ENCODE results near the gene HAVCR2.
"Not testable (repeated sequence)": the region's sequence is repeated elsewhere in the genome, so short reads cannot be mapped to it uniquely, and the experiment has no call there.

The HAVCR2 gene

GRCh38 chr5:157086751-157087359 lies 22.0 kb downstream of the HAVCR2 start:
- DNase-seq, result no peak

DNA sequence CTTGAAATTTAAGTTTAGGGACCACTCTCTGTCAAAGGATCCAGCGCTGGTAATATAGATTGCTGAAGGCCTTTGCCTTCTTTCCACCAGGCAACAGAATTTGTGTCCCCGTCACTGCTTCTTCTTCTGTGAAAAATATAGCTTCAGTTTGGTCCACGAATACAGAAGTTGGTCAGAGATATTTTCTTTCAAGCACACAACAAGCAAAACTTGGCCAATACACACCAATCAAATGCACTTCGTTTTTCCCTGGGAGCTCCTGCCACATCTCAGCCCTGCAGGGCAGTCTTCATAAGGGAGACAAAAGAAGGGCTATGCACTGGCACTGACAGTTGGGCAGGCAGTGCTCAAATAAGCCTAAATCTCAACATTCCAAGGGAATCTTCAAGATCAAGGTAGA lies 22.9 kb downstream of the HAVCR2 start:
- DNase-seq, result no peak

DNA sequence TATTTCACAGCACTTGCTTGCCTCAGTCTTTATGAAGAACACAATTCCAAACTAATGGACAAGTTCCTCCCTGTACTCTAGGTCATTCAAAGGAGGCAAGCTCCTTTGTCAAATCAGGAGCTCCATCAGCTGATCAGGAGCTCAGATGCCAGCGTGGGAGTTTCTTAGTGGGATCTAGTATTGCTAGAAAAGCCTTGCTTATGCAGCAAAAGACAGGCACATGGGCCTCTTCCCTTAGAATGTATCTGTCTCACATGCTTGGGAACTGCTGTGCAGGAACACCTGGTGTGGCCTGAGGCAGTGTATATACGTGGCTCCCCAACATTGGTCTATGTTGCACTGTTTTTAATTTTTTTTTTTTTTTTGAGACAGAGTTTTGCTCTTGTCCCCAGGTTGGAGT lies 28.6 kb downstream of the HAVCR2 start:
- no peak for DNase-seq

DNA sequence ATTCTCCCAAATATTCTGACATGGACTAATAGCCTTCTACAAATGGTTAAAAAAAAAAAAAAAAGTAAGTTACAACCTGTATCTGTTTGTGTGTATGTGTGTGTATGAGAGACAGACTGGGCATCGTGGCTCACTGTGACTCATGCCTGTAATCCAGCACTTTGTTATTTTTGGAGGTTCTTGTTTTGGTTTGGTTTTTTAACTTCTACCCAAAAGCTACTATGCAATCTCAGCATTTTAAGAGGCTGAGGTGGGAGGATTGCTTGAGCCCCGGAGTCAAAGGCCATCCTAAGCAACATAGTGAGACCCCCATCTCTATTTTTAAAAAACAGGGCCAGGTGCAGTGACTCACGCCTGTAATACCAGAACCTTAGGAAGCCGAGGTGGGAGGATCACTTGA lies 32.3 kb downstream of the HAVCR2 start:
- DNase-seq, result no peak

DNA sequence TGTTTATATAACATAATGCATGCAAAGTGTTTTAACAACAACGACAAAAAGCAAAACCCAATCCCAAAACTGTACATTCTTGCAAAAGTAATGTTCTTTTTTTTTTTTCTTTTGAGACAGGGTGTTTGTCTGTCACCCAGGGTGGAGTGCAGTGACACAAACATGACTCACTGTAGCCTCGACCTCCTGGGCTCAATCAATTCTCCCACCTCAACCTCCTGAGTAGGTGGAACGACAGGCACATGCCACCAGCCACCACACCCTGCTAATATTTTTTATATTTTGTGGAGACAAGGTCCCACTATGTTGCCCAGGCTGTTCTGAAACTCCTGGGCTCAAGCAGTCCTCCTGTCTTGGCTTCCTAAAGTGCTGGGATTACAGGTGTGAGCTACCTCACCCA lies 36.3 kb downstream of the HAVCR2 start:
- DNase-seq, result no peak

DNA sequence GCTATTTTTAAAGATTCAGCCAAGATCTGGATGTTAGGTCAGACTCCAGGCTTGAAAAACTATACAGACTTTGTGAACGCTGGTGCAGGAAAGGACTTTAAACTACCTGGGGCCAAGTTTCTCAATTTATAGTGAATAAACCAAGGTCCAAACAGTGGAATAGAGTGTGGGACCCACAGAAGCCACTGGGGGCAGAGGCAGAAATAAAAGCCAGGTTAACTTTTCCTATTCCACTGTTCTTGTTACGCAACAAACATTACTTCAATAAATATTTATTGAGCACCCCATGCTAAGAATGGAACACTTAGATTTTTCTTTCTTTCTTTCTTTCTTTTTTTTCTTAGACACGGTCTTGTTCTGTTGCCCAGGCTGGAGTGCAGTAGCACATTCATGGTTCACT lies 38.9 kb downstream of the HAVCR2 start:
- DNase-seq, result no peak

DNA sequence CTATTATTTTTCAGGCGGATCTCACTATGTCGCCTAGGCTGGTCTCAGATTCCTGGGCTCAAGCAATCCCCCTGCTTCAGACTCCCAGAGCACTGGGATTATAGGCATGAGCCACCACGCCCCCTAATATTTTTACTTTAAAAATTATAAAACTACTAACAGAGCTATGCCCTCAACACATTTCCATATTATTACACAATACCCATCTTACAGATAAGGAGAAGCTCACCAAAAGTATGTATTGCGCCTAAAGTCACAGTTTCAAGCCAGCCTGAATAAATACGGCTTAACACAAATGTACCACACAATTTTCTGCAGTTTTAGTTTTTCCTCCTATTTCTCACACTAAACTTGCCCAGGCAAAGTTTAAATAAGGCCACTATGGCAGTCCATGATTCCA lies 40.1 kb downstream of the HAVCR2 start:
- no peak for DNase-seq

- no peak for DNase-seq
Observed at GRCh38 chr5:157068339-157068738, 40.5 kb downstream of the HAVCR2 start.

DNA sequence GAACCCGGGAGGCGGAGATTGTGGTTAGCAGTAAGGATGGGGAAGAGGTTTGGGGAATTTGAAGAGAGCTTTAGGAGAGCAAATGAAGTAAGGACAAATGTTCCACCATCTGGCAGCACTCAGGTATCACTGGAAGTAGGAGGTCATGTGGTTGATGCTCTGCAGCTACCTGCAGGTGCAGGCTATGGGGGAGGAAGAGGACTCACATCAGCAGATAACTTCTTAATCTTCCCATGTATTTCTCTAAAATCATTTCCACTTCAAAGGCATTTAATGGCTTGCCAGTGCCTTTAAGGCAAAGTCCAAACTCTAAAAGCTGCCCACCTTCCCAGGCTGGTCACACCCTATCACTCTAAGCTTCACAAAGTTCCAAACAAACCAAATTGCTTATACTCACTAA lies 41.8 kb downstream of the HAVCR2 start:
- no peak for DNase-seq

- DNase-seq, result no peak
Observed at GRCh38 chr5:157066080-157066479, 42.8 kb downstream of the HAVCR2 start.

DNA sequence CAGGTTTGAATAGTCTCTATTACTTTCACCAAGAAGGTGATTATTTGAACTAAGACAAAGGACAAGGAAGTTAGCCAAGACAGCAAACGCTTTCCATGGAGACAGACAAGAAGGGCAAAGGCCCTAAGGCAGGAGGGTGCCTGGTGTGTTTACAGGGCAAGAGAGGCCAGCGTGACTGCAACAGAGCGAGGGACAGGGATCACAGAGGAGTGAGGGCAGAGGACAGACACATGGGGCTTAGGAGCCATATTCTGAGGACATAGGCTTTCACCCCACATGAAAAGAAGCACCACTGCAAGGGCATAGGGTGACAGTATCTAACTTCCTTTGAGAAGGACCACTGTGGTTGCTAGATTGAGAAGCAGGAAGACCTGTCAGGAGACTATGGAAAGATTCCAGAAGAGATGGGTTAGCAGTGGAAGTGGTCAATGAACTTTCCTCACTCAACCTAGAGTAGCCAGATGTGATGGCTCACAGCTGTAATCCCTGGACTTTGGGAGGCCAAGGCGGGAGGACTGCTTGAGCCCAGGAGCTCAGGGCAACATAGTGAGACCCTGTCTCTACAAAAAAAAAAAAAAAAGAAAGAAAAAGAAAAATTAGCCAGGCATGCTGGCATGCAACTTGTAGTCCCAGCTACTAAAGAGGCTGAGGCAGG lies 44.9 kb downstream of the HAVCR2 start:
- no peak for DNase-seq

DNA sequence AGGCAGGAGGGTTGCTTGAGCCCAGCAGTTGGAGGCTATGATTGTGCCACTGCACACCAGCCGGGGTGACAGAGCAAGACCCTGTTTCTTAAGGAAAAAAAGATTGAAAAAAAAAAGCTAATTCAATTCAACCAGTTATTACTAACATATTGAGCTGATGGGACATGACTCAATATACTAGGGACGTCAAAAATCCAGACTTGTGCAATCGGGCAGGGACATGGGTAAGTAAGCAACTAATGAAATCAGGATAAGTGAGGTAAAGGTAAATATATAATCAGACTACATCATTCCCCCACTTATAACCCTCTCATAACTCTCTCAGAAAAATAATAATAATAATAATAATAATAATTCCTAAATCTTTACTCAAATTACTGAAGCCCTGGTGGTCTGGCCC lies 49.0 kb downstream of the HAVCR2 start:
- DNase-seq, result no peak

DNA sequence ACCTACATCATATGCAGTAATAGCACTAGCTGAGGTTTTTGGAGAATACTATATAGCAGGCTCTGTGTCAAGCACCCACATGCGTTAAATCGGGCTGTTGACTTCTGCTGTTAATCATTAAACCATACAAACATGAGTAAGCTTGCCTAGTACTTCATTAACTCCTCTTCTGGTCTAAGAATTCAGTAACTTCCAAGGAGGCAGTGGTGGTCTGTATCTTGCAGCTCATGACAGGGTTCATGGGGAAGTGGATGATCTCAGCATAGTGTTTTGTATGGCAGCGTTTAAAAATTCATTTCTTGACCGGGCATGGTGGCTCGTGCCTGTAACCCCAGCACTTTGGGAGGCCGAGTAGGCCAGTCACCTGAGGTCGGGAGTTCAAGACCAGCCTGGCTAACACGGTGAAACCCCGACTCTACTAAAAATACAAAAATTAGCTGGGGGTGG lies 49.7 kb downstream of the HAVCR2 start, which contains the start of gene HAVCR1:
Gene HAVCR1 (minus strand): TSS at position 24 of the 447 bp plus-strand sequence. CDS start 1,173 bp downstream, outside the sequence.
- DNase-seq, result no peak

DNA sequence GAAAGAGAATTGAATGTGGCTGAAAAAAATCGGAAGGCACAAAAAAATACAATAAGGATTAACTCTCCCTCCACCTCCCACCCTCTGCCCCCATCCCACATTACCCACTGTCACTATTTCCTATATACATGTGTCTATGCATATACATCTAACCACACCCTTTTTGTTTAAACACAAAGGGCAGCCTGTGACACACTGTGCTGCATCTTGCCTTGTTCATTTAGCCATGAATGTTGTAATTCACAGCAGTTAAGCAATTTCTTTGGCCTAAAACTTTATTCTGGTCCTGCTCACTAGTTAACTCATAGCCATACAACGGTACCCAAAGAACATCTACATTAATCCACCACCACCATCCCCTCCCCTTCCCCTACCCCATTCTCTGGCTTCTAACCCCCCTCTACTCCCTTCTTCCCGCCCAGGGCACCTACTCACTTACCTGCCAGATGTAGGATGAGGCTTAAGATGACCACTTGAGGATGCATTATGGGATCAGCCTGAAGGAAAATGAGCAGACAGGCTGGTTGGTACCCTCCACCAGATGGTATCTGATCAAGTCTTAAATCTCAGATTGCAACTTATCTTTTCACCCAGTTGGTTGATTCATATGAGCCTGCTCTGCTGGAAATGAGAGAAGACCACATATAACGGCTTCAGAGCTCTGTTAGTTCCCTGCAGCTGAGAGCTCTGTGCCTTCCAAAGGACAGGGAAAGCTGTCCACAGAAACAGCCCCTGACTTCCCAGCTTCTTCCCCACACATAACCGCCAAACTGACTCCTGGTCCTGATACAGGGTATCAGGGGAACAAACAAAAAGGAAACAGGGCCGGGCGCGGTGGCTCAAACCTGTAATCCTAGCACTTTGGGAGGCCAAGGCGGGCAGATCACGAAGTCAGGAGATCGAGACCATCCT lies 51.1 kb downstream of the HAVCR2 start:
- DNase-seq, result no peak

DNA sequence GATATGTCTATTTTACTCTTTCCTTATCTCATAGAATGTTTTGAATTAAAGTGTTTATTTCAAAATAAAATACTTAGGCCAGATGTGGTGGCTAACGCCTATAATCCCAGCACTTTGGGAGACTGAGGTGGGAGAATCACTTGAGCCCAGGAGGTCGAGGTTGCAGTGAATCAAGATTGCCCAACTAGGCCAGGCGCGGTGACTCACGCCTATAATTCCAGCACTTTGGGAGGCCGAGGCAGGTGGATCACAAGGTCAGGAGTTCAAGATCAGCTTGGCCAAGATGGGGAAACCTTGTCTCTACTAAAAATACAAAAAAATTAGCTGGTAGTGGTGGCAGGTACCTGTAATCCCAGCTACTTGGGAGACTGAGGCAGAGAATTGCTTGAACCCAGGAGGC lies 52.0 kb downstream of the HAVCR2 start:
- not testable (repeated sequence) for DNase-seq

- DNase-seq, result no peak
Observed at GRCh38 chr5:157051604-157052245, 57.1 kb downstream of the HAVCR2 start.

DNA sequence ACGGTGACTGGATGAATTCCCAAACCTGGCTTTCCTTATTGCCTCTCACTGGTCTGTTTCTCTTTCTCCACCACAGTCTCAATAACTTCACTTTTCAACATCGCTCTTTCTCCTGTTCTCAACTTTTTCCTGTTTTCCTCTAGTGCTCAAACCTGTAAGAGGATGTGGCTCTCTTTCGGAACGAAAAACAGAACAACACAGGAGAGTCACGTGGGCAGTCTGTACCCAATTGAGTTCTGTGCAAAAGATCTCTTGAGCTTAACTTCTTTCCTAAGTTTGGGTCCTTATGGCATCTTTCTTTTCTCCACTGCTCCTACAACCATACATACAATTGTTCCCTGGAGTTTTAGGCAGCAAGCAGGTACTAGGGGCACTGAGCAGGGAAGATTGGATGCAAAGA lies 58.8 kb downstream of the HAVCR2 start:
- DNase-seq, result no peak

DNA sequence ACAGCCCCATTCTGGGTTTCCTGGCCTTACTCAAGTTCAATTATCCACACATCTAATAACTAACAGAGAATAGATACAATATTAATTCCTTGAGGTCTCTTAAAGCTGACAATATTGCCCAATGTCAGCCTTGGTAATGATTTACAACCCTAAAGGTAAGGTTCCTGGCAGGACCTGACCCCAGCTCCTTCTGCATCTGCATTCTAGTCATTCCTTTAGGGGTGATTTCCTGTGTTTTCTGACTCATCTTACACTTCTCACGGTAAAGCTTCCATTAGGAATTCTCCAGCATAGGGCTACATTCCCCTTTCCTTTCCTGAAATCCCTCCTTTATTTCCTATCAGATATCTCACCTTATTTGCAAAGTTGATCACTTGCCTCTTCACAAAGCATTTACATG lies 59.2 kb downstream of the HAVCR2 start:
- DNase-seq, result no peak

DNA sequence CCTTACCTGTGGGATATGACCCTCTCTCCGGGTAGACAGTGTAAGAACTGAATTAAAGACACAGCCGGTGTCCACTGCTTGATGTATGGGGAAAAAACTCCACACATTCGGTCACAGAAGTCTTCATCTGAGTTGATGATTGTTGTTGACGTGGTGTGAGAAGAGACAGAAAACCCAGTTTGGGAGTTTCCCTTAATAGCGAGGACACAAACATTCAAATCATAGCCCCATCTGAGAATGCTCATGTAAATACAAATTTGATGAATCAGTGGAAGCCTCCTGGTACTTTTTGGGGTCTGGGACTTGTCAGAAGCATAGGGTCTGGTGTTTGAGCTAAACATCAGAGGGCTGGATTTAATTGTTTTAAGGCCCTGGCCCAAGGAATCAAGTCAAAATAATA lies 60.9 kb downstream of the HAVCR2 start:
- DNase-seq, result no peak

- not testable (repeated sequence) for DNase-seq
Observed at GRCh38 chr5:157047016-157047415, 61.8 kb downstream of the HAVCR2 start.

DNA sequence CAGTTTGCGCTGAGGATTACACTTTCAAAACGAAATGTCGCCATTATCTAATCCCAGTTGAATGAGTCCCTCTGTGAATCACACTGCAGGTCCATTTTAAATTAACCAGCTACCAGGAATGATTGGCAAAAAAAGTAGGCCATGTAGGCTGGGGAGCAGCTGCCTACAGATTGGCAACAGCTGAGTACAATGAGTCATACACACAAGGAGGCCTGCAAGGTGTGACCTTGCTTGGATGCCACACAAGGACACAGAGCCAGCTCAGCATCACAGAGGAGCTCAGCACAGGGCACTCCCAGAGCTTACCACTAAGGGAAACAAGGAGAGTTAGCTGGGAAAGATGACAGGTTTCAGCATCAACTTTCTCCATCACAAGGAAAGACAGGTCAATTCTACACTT lies 62.8 kb downstream of the HAVCR2 start:
- DNase-seq, result no peak

GRCh38 chr5:157045601-157046000 lies 63.2 kb downstream of the HAVCR2 start:
- no peak for DNase-seq

DNA sequence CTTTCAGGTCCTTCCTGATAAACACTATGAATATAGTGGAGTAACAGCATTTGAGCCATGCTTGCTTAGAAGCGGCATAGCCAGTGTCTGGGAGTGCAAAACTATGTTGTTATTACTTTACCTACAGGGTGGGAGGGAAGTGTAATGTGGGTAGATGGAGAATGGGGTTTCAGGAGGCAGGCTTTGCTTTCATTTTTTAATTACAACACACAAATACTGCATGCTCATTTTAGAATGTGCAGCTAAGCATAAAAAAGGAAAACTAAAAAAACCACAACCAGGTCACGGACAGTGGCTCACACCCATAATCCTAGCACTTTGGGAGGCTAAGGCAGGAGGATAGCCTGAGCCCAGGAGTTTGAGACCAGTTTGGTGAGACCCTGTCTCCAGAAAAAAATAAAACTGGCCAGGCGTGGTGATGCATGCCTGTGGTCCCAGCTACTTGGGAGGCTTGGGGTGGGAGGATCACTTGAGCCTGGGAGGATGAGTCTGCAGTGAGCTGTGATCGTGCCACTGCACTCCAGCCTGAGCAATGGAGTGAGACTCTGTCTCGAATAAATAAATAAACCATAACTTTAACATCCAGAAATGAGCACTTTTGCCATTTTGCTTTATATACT lies 70.2 kb downstream of the HAVCR2 start:
- no peak for DNase-seq
